Caco-2 (cell line): ENCODE measurements around the gene ZNF487. TPM values are rescaled to one million over a fixed set of nuclear protein-coding genes. Genes with fewer than 3 reads are reported as not detected.

ENCODE experiments used
- BruUV-seq: library from RNA; stranded (reverse); fragments of 400-500 nt; replicated peaks from 2 replicates; lab custom pipeline; 2021; lab: Mats Ljungman, UMichigan
- CTCF ChIA-PET: fragments of 300-600 bp; sonication (Branson Sonifier 250); formaldehyde crosslinking; loops from one replicate; lab custom pipeline; 2022; ENCODE audit warnings: antibody characterized with exemption; lab: Charles Lee
- POLR2A ChIA-PET: fragments of 300-600 bp; sonication (Branson Sonifier 250); formaldehyde crosslinking; loops from one replicate; lab custom pipeline; 2022; ENCODE audit warnings: antibody characterized with exemption; lab: Charles Lee
- DNase-seq, 2 experiments: peaks; one replicate each; pipeline versions ENCODE4 v3.0.0 to v3.0.0-alpha.2; 2020 to 2022
- H3K27me3 ChIP-seq: replicated peaks from 2 replicates; pipeline ENCODE4 v1.6.0; 2011; ENCODE audit warnings: low read length; ENCODE audit not compliant: control insufficient read depth, insufficient read depth
- H3K36me3 ChIP-seq: 2 replicates; pipeline ENCODE4 v1.5.1; 2011; ENCODE audit warnings: low read length; ENCODE audit not compliant: control insufficient read depth, insufficient read depth
- H3K4me1 ChIP-seq: fragments of 250-450 bp; sonication (Bioruptor Pico); 2 replicates; pipeline ENCODE4 v1.5.1; 2020; ENCODE audit warnings: mild to moderate bottlenecking
- H3K4me3 ChIP-seq: 2 replicates; pipeline ENCODE4 v1.5.1; 2011; ENCODE audit warnings: low read depth, mild to moderate bottlenecking, control low read depth, low read length
- H3K9me3 ChIP-seq: fragments of 250-450 bp; sonication (Bioruptor Pico); 2 replicates; pipeline ENCODE4 v1.5.1; 2020; ENCODE audit warnings: mild to moderate bottlenecking, moderate library complexity
- H3K27ac Mint-ChIP-seq: one replicate; pipeline ENCODE4 v1.8.0; 2022; ENCODE audit warnings: mixed read lengths; ENCODE audit not compliant: unreplicated experiment
- H3K27me3 Mint-ChIP-seq: one replicate; pipeline ENCODE4 v1.8.0; 2022; ENCODE audit warnings: mixed read lengths; ENCODE audit not compliant: insufficient read depth, unreplicated experiment
- H3K36me3 Mint-ChIP-seq: one replicate; pipeline ENCODE4 v1.8.0; 2022; ENCODE audit warnings: mild to moderate bottlenecking, mixed read lengths; ENCODE audit not compliant: insufficient read depth, unreplicated experiment
- H3K4me1 Mint-ChIP-seq: one replicate; pipeline ENCODE4 v1.8.0; 2022; ENCODE audit warnings: low read depth, mixed read lengths; ENCODE audit not compliant: unreplicated experiment
- H3K4me3 Mint-ChIP-seq: one replicate; pipeline ENCODE4 v1.8.0; 2022; ENCODE audit warnings: mild to moderate bottlenecking, moderate library complexity, mixed read lengths; ENCODE audit not compliant: unreplicated experiment
- H3K9me3 Mint-ChIP-seq: one replicate; pipeline ENCODE4 v1.8.0; 2022; ENCODE audit warnings: mixed read lengths; ENCODE audit not compliant: unreplicated experiment
- CTCF ChIP-seq, 2 experiments: fragments of 200-600 bp in 1 of 2; IDR thresholded peaks; 1 replicate in 1 of 2; 2 replicates in 1 of 2; pipeline versions ENCODE4 v1.5.1 to v1.8.0; 2011 to 2022; ENCODE audit warnings: antibody characterized with exemption in 1 of 2, control low read depth in 1 of 2, inconsistent platforms in 1 of 2, low read depth in 1 of 2, low read length in 1 of 2, mild to moderate bottlenecking in 1 of 2, moderate library complexity in 1 of 2; ENCODE audit not compliant: insufficient read depth in 1 of 2, severe bottlenecking in 1 of 2, unreplicated experiment in 1 of 2
- intact Hi-C: fragments of 100-400 bp; cut with micrococcal nuclease; formaldehyde crosslinking; loops from one replicate; pipeline ENCODE4 v1.10.0; 2022; ENCODE audit not compliant: unreplicated experiment
- total RNA-seq: library from RNA; stranded (reverse); gene quantifications from 2 replicates; pipeline ENCODE4 v1.2.3, GENCODE V29; 2022

Gene ZNF487
- total RNA-seq, 1 experiment from 2014 or later = 6.5 TPM

- Histone ChIP-seq H3K9me3 (peaks cover 22% of the 10 kb centered on the region), H3K36me3 (no peaks in the 10 kb centered on the region), H3K27me3 (no peaks in the 10 kb centered on the region), H3K4me3 (no peak overlapping the region), H3K4me1 (no peaks in the 10 kb centered on the region)
- Mint-ChIP-seq H3K36me3 (peaks cover 7% of the 10 kb centered on the region), H3K9me3 (peaks cover 42% of the 10 kb centered on the region), H3K4me3 (no peak overlapping the region), H3K27ac (no peak overlapping the region), H3K4me1 (no peaks in the 10 kb centered on the region), H3K27me3 (no peaks in the 10 kb centered on the region)
- no peak for DNase-seq
- BruUV-seq = no TSS peak
- ChIA-PET POLR2A (no interaction called here), CTCF (no interaction called here)
- intact Hi-C loops = no loop called here
- TF ChIP-seq CTCF (IDR thresholded peaks at IDR 0.05; ENCODE audit: insufficient read depth in 1 of 2, low read depth in 1 of 2, low read length in 1 of 2, severe bottlenecking in 1 of 2, unreplicated experiment in 1 of 2) = no peak
These were observed 45.6 kb downstream of the ZNF487 start for GRCh38 chr10:43482319-43483078.

GRCh38 chr10:43491855-43492254 lies 54.9 kb downstream of the ZNF487 start:
- peaks cover 4% of the 10 kb centered on the region for H3K9me3 Mint-ChIP-seq
- intact Hi-C loops = no loop called here
- H3K36me3 ChIP-seq = no peaks in the 10 kb centered on the region
- no peaks in the 10 kb centered on the region for H3K4me1 Mint-ChIP-seq
- H3K27me3 Mint-ChIP-seq = peaks cover 3% of the 10 kb centered on the region
- no peak for TF ChIP-seq CTCF (IDR thresholded peaks at IDR 0.05; ENCODE audit: insufficient read depth in 1 of 2, low read depth in 1 of 2, low read length in 1 of 2, severe bottlenecking in 1 of 2, unreplicated experiment in 1 of 2)
- POLR2A ChIA-PET = no interaction called here
- H3K4me3 Mint-ChIP-seq = no peak overlapping the region
- no peaks in the 10 kb centered on the region for H3K27me3 ChIP-seq
- BruUV-seq = no TSS peak
- H3K4me3 ChIP-seq = no peak overlapping the region
- DNase-seq = no peak
- no peak overlapping the region for H3K27ac Mint-ChIP-seq
- CTCF ChIA-PET = no interaction called here
- H3K9me3 ChIP-seq = peaks cover 5% of the 10 kb centered on the region; the same call in 1 of the 2 replicates
- no peaks in the 10 kb centered on the region for H3K36me3 Mint-ChIP-seq
- H3K4me1 ChIP-seq = no peaks in the 10 kb centered on the region

- Histone ChIP-seq H3K36me3 (no peaks in the 10 kb centered on the region), H3K4me1 (no peaks in the 10 kb centered on the region), H3K4me3 (no peak overlapping the region), H3K27me3 (no peaks in the 10 kb centered on the region), H3K9me3 (peaks cover 12% of the 10 kb centered on the region)
- H3K4me1 Mint-ChIP-seq = no peaks in the 10 kb centered on the region
- CTCF ChIA-PET = interaction anchor here (0.5 to 0.6 kb wide), 2 partner anchors 8 to 217 kb away, joined by 3 to 4 read pairs; no protein-coding TSS in a partner anchor
- intact Hi-C loops = no loop called here
- no peaks in the 10 kb centered on the region for H3K27me3 Mint-ChIP-seq
- H3K27ac Mint-ChIP-seq = no peak overlapping the region
- DNase-seq = no peak
- H3K36me3 Mint-ChIP-seq = no peaks in the 10 kb centered on the region
- no peak overlapping the region for H3K4me3 Mint-ChIP-seq
- peaks cover 9% of the 10 kb centered on the region for H3K9me3 Mint-ChIP-seq
- POLR2A ChIA-PET = no interaction called here
- BruUV-seq = no TSS peak
- TF ChIP-seq CTCF (IDR thresholded peaks at IDR 0.05; ENCODE audit: insufficient read depth in 1 of 2, low read depth in 1 of 2, low read length in 1 of 2, severe bottlenecking in 1 of 2, unreplicated experiment in 1 of 2) = no peak
These were observed 66.0 kb downstream of the ZNF487 start for GRCh38 chr10:43502931-43503330.
